WTC11 (cell line): Measurements from ENCODE around the gene TRIM10. TPM values are rescaled to one million over a fixed set of nuclear protein-coding genes. Genes with fewer than 3 reads are reported as not detected.

Experiments used
- ATAC-seq: fragments of 200-7000 bp; cut with Tn5 transposase; 2 replicates; pipeline ENCODE4 v1.10.0; 2021; ENCODE audit warnings: mild to moderate bottlenecking, moderate library complexity
- CTCF ChIA-PET: fragments of 300-600 bp; sonication (Branson Sonifier 250); formaldehyde crosslinking; loops from one replicate; lab custom pipeline; 2021; ENCODE audit warnings: antibody characterized with exemption; lab: Charles Lee
- POLR2A ChIA-PET: fragments of 350-600 bp; sonication (Branson Sonifier 250); formaldehyde crosslinking; loops from one replicate; lab custom pipeline; 2021; ENCODE audit warnings: antibody characterized with exemption; lab: Charles Lee
- DNase-seq: peaks from one replicate; pipeline ENCODE4 v3.0.0; 2021; ENCODE audit warnings: low spot score
- H3K27ac Mint-ChIP-seq: 2 replicates; pipeline ENCODE4 v1.8.0; 2021; ENCODE audit warnings: mixed read lengths
- H3K27me3 Mint-ChIP-seq: 2 replicates; pipeline ENCODE4 v1.8.0; 2021; ENCODE audit warnings: low read depth, mild to moderate bottlenecking, moderate library complexity, mixed read lengths
- H3K36me3 Mint-ChIP-seq: 2 replicates; pipeline ENCODE4 v1.8.0; 2021; ENCODE audit warnings: mixed read lengths
- H3K4me1 Mint-ChIP-seq: 2 replicates; pipeline ENCODE4 v1.8.0; 2022; ENCODE audit warnings: mixed read lengths
- H3K4me3 Mint-ChIP-seq: 2 replicates; pipeline ENCODE4 v1.8.0; 2021; ENCODE audit warnings: mild to moderate bottlenecking, moderate library complexity, mixed read lengths
- H3K9me3 Mint-ChIP-seq: 2 replicates; pipeline ENCODE4 v1.8.0; 2021; ENCODE audit warnings: mixed read lengths
- ESRRA ChIP-seq: sonication (generic); formaldehyde crosslinking; IDR thresholded peaks from 2 replicates; pipeline ENCODE4 v1.8.1; 2022; ENCODE audit warnings: mild to moderate bottlenecking, missing genetic modification reagents, borderline replicate concordance
- FOXJ3 ChIP-seq: sonication (generic); formaldehyde crosslinking; IDR thresholded peaks from 2 replicates; pipeline ENCODE4 v1.9.0; 2021; ENCODE audit warnings: missing genetic modification reagents, mild to moderate bottlenecking, borderline replicate concordance
- MYBL2 ChIP-seq: sonication (generic); formaldehyde crosslinking; IDR thresholded peaks from 2 replicates; pipeline ENCODE4 v1.8.1; 2023; ENCODE audit warnings: mild to moderate bottlenecking, moderate library complexity, missing genetic modification reagents
- NR2C2 ChIP-seq: sonication (generic); formaldehyde crosslinking; IDR thresholded peaks from 2 replicates; pipeline ENCODE4 v1.8.0; 2022; ENCODE audit warnings: mild to moderate bottlenecking, missing genetic modification reagents
- OVOL2 ChIP-seq: fragments of 250-450 bp; sonication (Bioruptor Pico); IDR thresholded peaks from 2 replicates; pipeline ENCODE4 v1.9.0; 2021; ENCODE audit warnings: mild to moderate bottlenecking, borderline replicate concordance
- SP1 ChIP-seq: sonication (generic); formaldehyde crosslinking; conservative IDR thresholded peaks from 2 replicates; pipeline ENCODE4 v1.8.1; 2022; ENCODE audit warnings: missing genetic modification reagents
- total RNA-seq: library from RNA; stranded (reverse); gene quantifications from 3 replicates; pipeline ENCODE4 v1.2.3, GENCODE V29; 2021
- TF ChIP-seq, protein P1 (sequence below): fragments of 250-450 bp; sonication (Bioruptor Pico); IDR thresholded peaks from 2 replicates; pipeline ENCODE4 v1.9.0; 2021; ENCODE audit warnings: mild to moderate bottlenecking, borderline replicate concordance
- TF ChIP-seq, protein P2 (sequence below): fragments of 200-600 bp; IDR thresholded peaks from 2 replicates; pipeline ENCODE4 v1.8.0; 2022; ENCODE audit warnings: antibody characterized with exemption
- TF ChIP-seq, protein P3 (sequence below): sonication (generic); formaldehyde crosslinking; IDR thresholded peaks from 2 replicates; pipeline ENCODE4 v1.8.1; 2022; ENCODE audit warnings: missing genetic modification reagents, borderline replicate concordance
- TF ChIP-seq, protein P4 (sequence below): sonication (generic); formaldehyde crosslinking; IDR thresholded peaks from 2 replicates; pipeline ENCODE4 v1.8.1; 2023; ENCODE audit warnings: mild to moderate bottlenecking, missing genetic modification reagents, borderline replicate concordance
- TF ChIP-seq, protein P5 (sequence below): sonication (generic); formaldehyde crosslinking; IDR thresholded peaks from 2 replicates; pipeline ENCODE4 v1.8.1; 2023; ENCODE audit warnings: mild to moderate bottlenecking, missing genetic modification reagents, moderate library complexity
- TF ChIP-seq, protein P6 (sequence below): sonication (generic); formaldehyde crosslinking; IDR thresholded peaks from 2 replicates; pipeline ENCODE4 v1.8.0; 2022; ENCODE audit warnings: mild to moderate bottlenecking, missing genetic modification reagents
- TF ChIP-seq, protein P7 (sequence below): sonication (generic); formaldehyde crosslinking; conservative IDR thresholded peaks from 2 replicates; pipeline ENCODE4 v1.8.1; 2022; ENCODE audit warnings: mild to moderate bottlenecking, missing genetic modification reagents
- TF ChIP-seq, protein P8 (sequence below): sonication (generic); formaldehyde crosslinking; IDR thresholded peaks from 2 replicates; pipeline ENCODE4 v1.8.0; 2023; ENCODE audit warnings: missing genetic modification reagents

The TRIM10 gene
- total RNA-seq, 1 experiment from 2014 or later: 0.22 TPM

DNA sequence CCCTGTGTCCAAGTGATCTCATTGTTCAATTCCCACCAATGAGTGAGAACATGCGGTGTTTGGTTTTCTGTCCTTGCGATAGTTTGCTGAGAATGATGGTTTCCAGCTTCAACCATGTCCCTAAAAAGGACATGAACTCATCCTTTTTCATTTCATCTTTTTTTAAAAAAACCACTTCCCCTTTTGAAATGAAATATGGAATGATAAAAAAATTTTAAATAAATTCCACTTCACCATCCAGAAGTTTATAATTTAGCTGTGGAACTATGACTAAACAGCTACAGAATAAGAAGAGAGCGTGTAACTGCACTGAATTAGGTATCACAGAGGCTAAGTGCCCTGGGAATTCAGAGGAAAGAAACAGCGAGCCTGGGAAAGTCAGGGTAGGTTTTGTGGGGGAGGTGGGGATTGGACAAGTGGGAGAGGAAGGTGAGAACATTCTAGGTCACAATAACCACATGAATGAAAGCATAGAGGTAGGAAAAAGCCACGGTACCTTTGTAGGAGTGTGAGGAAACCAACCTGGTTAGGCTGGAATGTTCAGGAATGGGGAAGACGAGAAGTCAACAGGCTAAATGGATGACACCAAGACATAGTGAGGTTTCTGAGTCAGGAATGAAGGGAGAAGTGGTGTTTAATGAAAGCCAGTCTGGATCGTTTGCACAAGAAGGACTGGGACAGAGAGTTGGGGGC, 11.0 kb downstream of the TRIM10 start (continued):
- TF ChIP-seq, protein P1, sequence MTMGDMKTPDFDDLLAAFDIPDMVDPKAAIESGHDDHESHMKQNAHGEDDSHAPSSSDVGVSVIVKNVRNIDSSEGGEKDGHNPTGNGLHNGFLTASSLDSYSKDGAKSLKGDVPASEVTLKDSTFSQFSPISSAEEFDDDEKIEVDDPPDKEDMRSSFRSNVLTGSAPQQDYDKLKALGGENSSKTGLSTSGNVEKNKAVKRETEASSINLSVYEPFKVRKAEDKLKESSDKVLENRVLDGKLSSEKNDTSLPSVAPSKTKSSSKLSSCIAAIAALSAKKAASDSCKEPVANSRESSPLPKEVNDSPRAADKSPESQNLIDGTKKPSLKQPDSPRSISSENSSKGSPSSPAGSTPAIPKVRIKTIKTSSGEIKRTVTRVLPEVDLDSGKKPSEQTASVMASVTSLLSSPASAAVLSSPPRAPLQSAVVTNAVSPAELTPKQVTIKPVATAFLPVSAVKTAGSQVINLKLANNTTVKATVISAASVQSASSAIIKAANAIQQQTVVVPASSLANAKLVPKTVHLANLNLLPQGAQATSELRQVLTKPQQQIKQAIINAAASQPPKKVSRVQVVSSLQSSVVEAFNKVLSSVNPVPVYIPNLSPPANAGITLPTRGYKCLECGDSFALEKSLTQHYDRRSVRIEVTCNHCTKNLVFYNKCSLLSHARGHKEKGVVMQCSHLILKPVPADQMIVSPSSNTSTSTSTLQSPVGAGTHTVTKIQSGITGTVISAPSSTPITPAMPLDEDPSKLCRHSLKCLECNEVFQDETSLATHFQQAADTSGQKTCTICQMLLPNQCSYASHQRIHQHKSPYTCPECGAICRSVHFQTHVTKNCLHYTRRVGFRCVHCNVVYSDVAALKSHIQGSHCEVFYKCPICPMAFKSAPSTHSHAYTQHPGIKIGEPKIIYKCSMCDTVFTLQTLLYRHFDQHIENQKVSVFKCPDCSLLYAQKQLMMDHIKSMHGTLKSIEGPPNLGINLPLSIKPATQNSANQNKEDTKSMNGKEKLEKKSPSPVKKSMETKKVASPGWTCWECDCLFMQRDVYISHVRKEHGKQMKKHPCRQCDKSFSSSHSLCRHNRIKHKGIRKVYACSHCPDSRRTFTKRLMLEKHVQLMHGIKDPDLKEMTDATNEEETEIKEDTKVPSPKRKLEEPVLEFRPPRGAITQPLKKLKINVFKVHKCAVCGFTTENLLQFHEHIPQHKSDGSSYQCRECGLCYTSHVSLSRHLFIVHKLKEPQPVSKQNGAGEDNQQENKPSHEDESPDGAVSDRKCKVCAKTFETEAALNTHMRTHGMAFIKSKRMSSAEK: no peak
- TF ChIP-seq, protein P2, sequence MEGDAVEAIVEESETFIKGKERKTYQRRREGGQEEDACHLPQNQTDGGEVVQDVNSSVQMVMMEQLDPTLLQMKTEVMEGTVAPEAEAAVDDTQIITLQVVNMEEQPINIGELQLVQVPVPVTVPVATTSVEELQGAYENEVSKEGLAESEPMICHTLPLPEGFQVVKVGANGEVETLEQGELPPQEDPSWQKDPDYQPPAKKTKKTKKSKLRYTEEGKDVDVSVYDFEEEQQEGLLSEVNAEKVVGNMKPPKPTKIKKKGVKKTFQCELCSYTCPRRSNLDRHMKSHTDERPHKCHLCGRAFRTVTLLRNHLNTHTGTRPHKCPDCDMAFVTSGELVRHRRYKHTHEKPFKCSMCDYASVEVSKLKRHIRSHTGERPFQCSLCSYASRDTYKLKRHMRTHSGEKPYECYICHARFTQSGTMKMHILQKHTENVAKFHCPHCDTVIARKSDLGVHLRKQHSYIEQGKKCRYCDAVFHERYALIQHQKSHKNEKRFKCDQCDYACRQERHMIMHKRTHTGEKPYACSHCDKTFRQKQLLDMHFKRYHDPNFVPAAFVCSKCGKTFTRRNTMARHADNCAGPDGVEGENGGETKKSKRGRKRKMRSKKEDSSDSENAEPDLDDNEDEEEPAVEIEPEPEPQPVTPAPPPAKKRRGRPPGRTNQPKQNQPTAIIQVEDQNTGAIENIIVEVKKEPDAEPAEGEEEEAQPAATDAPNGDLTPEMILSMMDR: no peak
- TF ChIP-seq NR2C2: no peak
- no peak for TF ChIP-seq SP1
- TF ChIP-seq MYBL2 (CRISPR knock-in tag): no peak

DNA sequence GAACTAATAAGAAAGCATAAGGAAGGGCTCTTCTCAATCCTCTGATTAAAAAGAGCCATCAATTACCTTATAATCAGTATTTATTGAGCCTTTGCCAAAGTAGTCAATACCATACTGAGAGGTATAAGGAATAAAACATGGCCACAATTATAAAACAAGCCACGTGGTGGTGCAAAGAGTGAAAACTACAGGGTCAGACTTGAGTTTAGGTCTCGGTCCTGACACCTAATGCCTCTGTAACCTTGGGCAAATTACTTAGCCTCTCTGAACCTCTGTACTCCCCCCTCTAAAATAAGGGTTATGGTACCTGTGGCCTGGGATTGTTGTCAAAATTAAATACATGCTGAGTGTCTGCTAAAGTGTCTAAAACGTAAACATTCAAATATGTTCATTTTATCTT, 11.8 kb downstream of the TRIM10 start:
- ATAC-seq (no peak), DNase-seq (no peak)
- Mint-ChIP-seq H3K9me3 (no peaks in the 10 kb centered on the region), H3K4me1 (peaks cover 4% of the 10 kb centered on the region), H3K27me3 (peaks cover 12% of the 10 kb centered on the region), H3K27ac (no peak overlapping the region), H3K36me3 (no peaks in the 10 kb centered on the region), H3K4me3 (no peak overlapping the region)
- ChIA-PET CTCF (interaction anchor here (1.8 to 2.2 kb wide), 2 partner anchors 18 to 46 kb away, joined by 4 to 9 read pairs; no protein-coding TSS in a partner anchor), POLR2A (no interaction called here)
- TF ChIP-seq, protein P3, sequence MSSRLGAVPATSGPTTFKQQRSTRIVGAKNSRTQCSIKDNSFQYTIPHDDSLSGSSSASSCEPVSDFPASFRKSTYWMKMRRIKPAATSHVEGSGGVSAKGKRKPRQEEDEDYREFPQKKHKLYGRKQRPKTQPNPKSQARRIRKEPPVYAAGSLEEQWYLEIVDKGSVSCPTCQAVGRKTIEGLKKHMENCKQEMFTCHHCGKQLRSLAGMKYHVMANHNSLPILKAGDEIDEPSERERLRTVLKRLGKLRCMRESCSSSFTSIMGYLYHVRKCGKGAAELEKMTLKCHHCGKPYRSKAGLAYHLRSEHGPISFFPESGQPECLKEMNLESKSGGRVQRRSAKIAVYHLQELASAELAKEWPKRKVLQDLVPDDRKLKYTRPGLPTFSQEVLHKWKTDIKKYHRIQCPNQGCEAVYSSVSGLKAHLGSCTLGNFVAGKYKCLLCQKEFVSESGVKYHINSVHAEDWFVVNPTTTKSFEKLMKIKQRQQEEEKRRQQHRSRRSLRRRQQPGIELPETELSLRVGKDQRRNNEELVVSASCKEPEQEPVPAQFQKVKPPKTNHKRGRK (CRISPR knock-in tag): no peak
- TF ChIP-seq, protein P4, sequence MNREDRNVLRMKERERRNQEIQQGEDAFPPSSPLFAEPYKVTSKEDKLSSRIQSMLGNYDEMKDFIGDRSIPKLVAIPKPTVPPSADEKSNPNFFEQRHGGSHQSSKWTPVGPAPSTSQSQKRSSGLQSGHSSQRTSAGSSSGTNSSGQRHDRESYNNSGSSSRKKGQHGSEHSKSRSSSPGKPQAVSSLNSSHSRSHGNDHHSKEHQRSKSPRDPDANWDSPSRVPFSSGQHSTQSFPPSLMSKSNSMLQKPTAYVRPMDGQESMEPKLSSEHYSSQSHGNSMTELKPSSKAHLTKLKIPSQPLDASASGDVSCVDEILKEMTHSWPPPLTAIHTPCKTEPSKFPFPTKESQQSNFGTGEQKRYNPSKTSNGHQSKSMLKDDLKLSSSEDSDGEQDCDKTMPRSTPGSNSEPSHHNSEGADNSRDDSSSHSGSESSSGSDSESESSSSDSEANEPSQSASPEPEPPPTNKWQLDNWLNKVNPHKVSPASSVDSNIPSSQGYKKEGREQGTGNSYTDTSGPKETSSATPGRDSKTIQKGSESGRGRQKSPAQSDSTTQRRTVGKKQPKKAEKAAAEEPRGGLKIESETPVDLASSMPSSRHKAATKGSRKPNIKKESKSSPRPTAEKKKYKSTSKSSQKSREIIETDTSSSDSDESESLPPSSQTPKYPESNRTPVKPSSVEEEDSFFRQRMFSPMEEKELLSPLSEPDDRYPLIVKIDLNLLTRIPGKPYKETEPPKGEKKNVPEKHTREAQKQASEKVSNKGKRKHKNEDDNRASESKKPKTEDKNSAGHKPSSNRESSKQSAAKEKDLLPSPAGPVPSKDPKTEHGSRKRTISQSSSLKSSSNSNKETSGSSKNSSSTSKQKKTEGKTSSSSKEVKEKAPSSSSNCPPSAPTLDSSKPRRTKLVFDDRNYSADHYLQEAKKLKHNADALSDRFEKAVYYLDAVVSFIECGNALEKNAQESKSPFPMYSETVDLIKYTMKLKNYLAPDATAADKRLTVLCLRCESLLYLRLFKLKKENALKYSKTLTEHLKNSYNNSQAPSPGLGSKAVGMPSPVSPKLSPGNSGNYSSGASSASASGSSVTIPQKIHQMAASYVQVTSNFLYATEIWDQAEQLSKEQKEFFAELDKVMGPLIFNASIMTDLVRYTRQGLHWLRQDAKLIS (CRISPR knock-in tag): no peak
- TF ChIP-seq, protein P5, sequence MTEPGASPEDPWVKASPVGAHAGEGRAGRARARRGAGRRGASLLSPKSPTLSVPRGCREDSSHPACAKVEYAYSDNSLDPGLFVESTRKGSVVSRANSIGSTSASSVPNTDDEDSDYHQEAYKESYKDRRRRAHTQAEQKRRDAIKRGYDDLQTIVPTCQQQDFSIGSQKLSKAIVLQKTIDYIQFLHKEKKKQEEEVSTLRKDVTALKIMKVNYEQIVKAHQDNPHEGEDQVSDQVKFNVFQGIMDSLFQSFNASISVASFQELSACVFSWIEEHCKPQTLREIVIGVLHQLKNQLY (CRISPR knock-in tag): no peak
- TF ChIP-seq, protein P6, sequence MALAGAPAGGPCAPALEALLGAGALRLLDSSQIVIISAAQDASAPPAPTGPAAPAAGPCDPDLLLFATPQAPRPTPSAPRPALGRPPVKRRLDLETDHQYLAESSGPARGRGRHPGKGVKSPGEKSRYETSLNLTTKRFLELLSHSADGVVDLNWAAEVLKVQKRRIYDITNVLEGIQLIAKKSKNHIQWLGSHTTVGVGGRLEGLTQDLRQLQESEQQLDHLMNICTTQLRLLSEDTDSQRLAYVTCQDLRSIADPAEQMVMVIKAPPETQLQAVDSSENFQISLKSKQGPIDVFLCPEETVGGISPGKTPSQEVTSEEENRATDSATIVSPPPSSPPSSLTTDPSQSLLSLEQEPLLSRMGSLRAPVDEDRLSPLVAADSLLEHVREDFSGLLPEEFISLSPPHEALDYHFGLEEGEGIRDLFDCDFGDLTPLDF (CRISPR knock-in tag): no peak
- TF ChIP-seq, protein P7, sequence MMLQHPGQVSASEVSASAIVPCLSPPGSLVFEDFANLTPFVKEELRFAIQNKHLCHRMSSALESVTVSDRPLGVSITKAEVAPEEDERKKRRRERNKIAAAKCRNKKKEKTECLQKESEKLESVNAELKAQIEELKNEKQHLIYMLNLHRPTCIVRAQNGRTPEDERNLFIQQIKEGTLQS (CRISPR knock-in tag): no peak
- TF ChIP-seq FOXJ3 (CRISPR knock-in tag) (no peak), OVOL2 (CRISPR knock-in tag) (no peak), ESRRA (no peak)
- TF ChIP-seq, protein P8, sequence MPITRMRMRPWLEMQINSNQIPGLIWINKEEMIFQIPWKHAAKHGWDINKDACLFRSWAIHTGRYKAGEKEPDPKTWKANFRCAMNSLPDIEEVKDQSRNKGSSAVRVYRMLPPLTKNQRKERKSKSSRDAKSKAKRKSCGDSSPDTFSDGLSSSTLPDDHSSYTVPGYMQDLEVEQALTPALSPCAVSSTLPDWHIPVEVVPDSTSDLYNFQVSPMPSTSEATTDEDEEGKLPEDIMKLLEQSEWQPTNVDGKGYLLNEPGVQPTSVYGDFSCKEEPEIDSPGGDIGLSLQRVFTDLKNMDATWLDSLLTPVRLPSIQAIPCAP (CRISPR knock-in tag): no peak
- TF ChIP-seq, protein P2: no peak
